Ishikawa (cell line): ENCODE results near the gene USP20.

Experiments used
- EP300 ChIP-seq: IDR thresholded peaks from 2 replicates; pipeline ENCODE4 v1.6.1; 2012; ENCODE audit warnings: borderline replicate concordance
- REST ChIP-seq: IDR thresholded peaks from 2 replicates; pipeline ENCODE4 v1.6.1; 2012; ENCODE audit warnings: low read depth, mild to moderate bottlenecking

- TF ChIP-seq EP300 (no peak), REST (no peak)
Observed at GRCh38 chr9:129889122-129889940, 54.1 kb downstream of the USP20 start.
